ENCODE data around the gene NOP14.

The NOP14 gene

GRCh38 chr4:2982012-2982411, 18.8 kb upstream of the NOP14 start:
- Histone ChIP-seq H3K9me2 (replicated peaks; ENCODE audit: control insufficient read depth, low read length) (no peaks in the 10 kb centered on the region), H3K27ac (ENCODE audit: low read depth, low read length) (no peak overlapping the region), H3K27me3 (ENCODE audit: control insufficient read depth, low read length) (peaks cover 6% of the 10 kb centered on the region; the same call in 1 of the 2 replicates), H3K9me3 (ENCODE audit: control insufficient read depth, insufficient read depth, low read length) (peaks cover 23% of the 10 kb centered on the region), H3F3A (ENCODE audit: control insufficient read depth, insufficient read depth) (no peaks in the 10 kb centered on the region), H3K79me2 (ENCODE audit: control insufficient read depth, low read length) (no peaks in the 10 kb centered on the region), H3K4me2 (ENCODE audit: low read length) (no peak overlapping the region), H4K20me1 (ENCODE audit: control insufficient read depth, insufficient read depth, low read depth, low read length) (no peaks in the 10 kb centered on the region), H3K4me3 (ENCODE audit: low read length) (no peak overlapping the region), H3K36me3 (ENCODE audit: control insufficient read depth, low read length) (no peaks in the 10 kb centered on the region), H3K4me1 (ENCODE audit: control insufficient read depth, low read length) (no peaks in the 10 kb centered on the region)
- TF ChIP-seq EZH2phosphoT487 (IDR thresholded peaks at IDR 0.05; ENCODE audit: borderline replicate concordance, low read length) (no peak), CTCF (IDR thresholded peaks at IDR 0.05; ENCODE audit: low read depth, low read length, poor library complexity, severe bottlenecking) (no peak)

GRCh38 chr4:2981256-2981819, 18.1 kb upstream of the NOP14 start:
- Histone ChIP-seq H3K9me3 (ENCODE audit: control insufficient read depth, insufficient read depth, low read length) (peaks cover 23% of the 10 kb centered on the region), H3K4me3 (ENCODE audit: low read length) (no peak overlapping the region), H3K9me2 (replicated peaks; ENCODE audit: control insufficient read depth, low read length) (no peaks in the 10 kb centered on the region), H3K27me3 (ENCODE audit: control insufficient read depth, low read length) (peaks cover 6% of the 10 kb centered on the region; the same call in 1 of the 2 replicates), H3K4me2 (ENCODE audit: low read length) (no peak overlapping the region), H4K20me1 (ENCODE audit: control insufficient read depth, insufficient read depth, low read depth, low read length) (no peaks in the 10 kb centered on the region), H3K27ac (ENCODE audit: low read depth, low read length) (no peak overlapping the region), H3K36me3 (ENCODE audit: control insufficient read depth, low read length) (no peaks in the 10 kb centered on the region), H3F3A (ENCODE audit: control insufficient read depth, insufficient read depth) (no peaks in the 10 kb centered on the region), H3K4me1 (ENCODE audit: control insufficient read depth, low read length) (no peaks in the 10 kb centered on the region), H3K79me2 (ENCODE audit: control insufficient read depth, low read length) (no peaks in the 10 kb centered on the region)
- TF ChIP-seq EZH2phosphoT487 (IDR thresholded peaks at IDR 0.05; ENCODE audit: borderline replicate concordance, low read length) (no peak), CTCF (IDR thresholded peaks at IDR 0.05; ENCODE audit: low read depth, low read length, poor library complexity, severe bottlenecking) (no peak)

- Histone ChIP-seq H4K20me1 (ENCODE audit: control insufficient read depth, insufficient read depth, low read depth, low read length) (no peaks in the 10 kb centered on the region), H3K9me3 (ENCODE audit: control insufficient read depth, insufficient read depth, low read length) (peaks cover 20% of the 10 kb centered on the region), H3K9me2 (replicated peaks; ENCODE audit: control insufficient read depth, low read length) (no peaks in the 10 kb centered on the region), H3K27ac (ENCODE audit: low read depth, low read length) (no peak overlapping the region), H3K4me2 (ENCODE audit: low read length) (no peak overlapping the region), H3K79me2 (ENCODE audit: control insufficient read depth, low read length) (no peaks in the 10 kb centered on the region), H3K27me3 (ENCODE audit: control insufficient read depth, low read length) (peaks cover 2% of the 10 kb centered on the region; the same call in 1 of the 2 replicates), H3K4me3 (ENCODE audit: low read length) (no peak overlapping the region), H3K36me3 (ENCODE audit: control insufficient read depth, low read length) (no peaks in the 10 kb centered on the region), H3F3A (ENCODE audit: control insufficient read depth, insufficient read depth) (no peaks in the 10 kb centered on the region), H3K4me1 (ENCODE audit: control insufficient read depth, low read length) (no peaks in the 10 kb centered on the region)
- TF ChIP-seq CTCF (IDR thresholded peaks at IDR 0.05; ENCODE audit: low read depth, low read length, poor library complexity, severe bottlenecking) (no peak), EZH2phosphoT487 (IDR thresholded peaks at IDR 0.05; ENCODE audit: borderline replicate concordance, low read length) (no peak)
These were observed 14.2 kb upstream of the NOP14 start for GRCh38 chr4:2977211-2978088.
